Left lung (tissue), 10 donors: Measurements from ENCODE around the gene MICAL1. TPM values are rescaled to one million over a fixed set of nuclear protein-coding genes. Genes with fewer than 3 reads are reported as not detected.

ENCODE experiments used
- ATAC-seq: fragments of 200-7000 bp; cut with Tn5 transposase; one replicate; pipeline ENCODE4 v1.9.1; 2020; ENCODE audit warnings: moderate library complexity
- DNase-seq, 4 donors: peaks; one replicate each; pipeline ENCODE4 v3.0.0-alpha.2; 2013 to 2020
- H3K27ac ChIP-seq, 2 donors: fragments of 200-600 bp; sonication (generic) in 1 of 2; one replicate each; pipeline versions ENCODE4 v1.5.0 to v1.8.0; 2020 to 2021
- H3K27me3 ChIP-seq, 2 donors: fragments of 200-600 bp; sonication (generic) in 1 of 2; one replicate each; pipeline versions ENCODE4 v1.5.0 to v1.8.0; 2020 to 2021
- H3K36me3 ChIP-seq, 2 donors: fragments of 200-600 bp; sonication (generic) in 1 of 2; one replicate each; pipeline versions ENCODE4 v1.5.0 to v1.8.0; 2020 to 2021
- H3K4me1 ChIP-seq, 2 donors: fragments of 200-600 bp; one replicate each; pipeline ENCODE4 v1.8.0; 2021
- H3K4me3 ChIP-seq, 2 donors: fragments of 200-600 bp; sonication (generic) in 1 of 2; one replicate each; pipeline versions ENCODE4 v1.5.0 to v1.8.0; 2020 to 2021; ENCODE audit warnings: mild to moderate bottlenecking in 1 of 2
- H3K9me3 ChIP-seq, 2 donors: fragments of 200-600 bp; sonication (generic) in 1 of 2; one replicate each; pipeline versions ENCODE4 v1.5.0 to v1.8.0; 2020 to 2021
- intact Hi-C, 2 donors: fragments of 100-400 bp; cut with DNase I; formaldehyde crosslinking; loops; one replicate each; pipeline versions ENCODE4 v1.11.2 to v1.14.2; 2022
- polyA plus RNA-seq, 6 donors: library from polyadenylated mRNA; unstranded; fragments of 120-200 nt; gene quantifications; one replicate each; pipeline ENCODE4 v1.2.1, GENCODE V29; 2013; ENCODE audit not compliant: insufficient read length in 6 of 6
- total RNA-seq, 2 donors: library from RNA; stranded (reverse); fragmentation: NEBNext Ultra II Directional; extraction: Animal tissue kit (Norgen Biotek cat#: 25700); gene quantifications; one replicate each; pipeline ENCODE4 v1.2.1, GENCODE V29; 2021
- TF ChIP-seq, protein P1 (sequence below), 2 donors: fragments of 200-600 bp; sonication (generic) in 1 of 2; IDR thresholded peaks; one replicate each; pipeline versions ENCODE4 v1.5.0 to v1.8.0; 2021; ENCODE audit warnings: antibody characterized with exemption in 2 of 2
- donor health status: DM: no; HTN: yes; CAD: no.
- donor health status: DM: no; HTN: no; CAD: no.

Gene MICAL1
- total and polyA plus RNA-seq, 8 donors: 55.7 to 70.9 (median 60.5) TPM

DNA sequence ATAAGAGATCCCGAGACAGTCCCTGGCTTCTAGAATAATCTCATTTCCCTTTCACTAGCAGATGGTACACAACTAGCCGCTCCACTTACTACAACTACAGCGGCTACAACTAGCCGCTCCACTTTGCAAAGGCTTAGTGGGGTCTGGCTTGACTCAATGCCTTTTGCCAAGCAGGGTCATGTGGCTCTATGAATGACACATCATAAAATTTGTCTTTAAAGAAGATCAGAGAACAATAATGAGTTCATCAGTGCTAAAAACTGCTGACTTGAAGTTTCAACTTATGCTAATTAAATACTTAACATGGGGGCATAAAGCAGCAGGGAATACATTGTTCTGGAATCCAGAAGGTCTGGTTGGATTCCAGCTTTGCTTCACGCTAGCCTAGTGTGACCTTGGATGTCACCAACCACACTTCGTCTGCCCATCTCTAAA, 2.0 kb upstream of the MICAL1 start:
- intact Hi-C loops: no loop called here
- TF ChIP-seq, protein P1, sequence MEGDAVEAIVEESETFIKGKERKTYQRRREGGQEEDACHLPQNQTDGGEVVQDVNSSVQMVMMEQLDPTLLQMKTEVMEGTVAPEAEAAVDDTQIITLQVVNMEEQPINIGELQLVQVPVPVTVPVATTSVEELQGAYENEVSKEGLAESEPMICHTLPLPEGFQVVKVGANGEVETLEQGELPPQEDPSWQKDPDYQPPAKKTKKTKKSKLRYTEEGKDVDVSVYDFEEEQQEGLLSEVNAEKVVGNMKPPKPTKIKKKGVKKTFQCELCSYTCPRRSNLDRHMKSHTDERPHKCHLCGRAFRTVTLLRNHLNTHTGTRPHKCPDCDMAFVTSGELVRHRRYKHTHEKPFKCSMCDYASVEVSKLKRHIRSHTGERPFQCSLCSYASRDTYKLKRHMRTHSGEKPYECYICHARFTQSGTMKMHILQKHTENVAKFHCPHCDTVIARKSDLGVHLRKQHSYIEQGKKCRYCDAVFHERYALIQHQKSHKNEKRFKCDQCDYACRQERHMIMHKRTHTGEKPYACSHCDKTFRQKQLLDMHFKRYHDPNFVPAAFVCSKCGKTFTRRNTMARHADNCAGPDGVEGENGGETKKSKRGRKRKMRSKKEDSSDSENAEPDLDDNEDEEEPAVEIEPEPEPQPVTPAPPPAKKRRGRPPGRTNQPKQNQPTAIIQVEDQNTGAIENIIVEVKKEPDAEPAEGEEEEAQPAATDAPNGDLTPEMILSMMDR (IDR thresholded peaks at IDR 0.05): no peak
- ATAC-seq: no peak

DNA sequence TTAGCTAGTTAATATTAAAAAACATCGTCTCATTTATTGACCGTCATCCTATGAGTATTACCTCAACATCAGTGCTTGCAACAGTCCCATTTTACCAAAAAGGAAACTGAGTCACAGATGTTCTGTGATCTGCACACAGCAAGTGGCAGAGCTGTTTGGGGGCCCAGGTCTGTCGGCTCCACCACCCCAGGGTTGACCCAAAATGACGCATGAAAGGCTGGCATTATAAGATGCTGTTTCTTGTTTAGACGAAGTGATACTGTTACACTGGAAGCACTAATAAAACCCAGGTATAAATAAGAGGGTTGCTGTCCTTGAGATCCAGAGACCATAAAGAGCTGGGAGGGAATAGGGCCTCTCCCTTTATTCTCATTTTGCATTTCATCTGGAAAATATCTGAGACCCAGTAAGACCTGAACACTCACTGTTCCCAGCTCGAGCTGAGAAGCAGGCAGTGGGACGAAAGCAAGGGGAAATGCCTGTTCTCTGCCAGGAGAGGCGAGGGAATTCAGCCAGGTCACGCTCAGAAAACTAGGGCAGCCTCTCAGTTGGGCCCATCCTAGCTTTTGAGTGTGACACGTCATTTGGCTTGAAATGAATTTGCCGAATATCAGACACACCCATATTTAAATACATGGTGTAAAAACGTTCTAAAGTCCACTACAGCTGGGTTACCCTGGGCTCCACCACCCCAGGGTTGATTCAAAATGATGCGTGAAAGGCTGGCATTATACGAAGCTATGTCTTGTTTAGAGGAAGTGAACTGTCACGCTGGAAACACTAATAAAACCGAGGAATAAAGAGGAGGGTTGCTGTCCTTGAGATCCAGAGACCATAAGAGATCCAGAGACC, 1.4 kb upstream of the MICAL1 start:
- ATAC-seq (peak; percentile 35), DNase-seq (peak in 3 of 4 donors; percentile 43 to 79 (median 73))
- intact Hi-C loops: no loop called here
- peak overlapping the region; percentile 90 to 92 for H3K4me3 ChIP-seq
- H3K9me3 ChIP-seq: no peaks in the 10 kb centered on the region
- TF ChIP-seq, protein P1 (IDR thresholded peaks at IDR 0.05): no peak
- no peaks in the 10 kb centered on the region for H3K27me3 ChIP-seq
- peaks cover 13 to 56% of the 10 kb centered on the region in 2 donors for H3K4me1 ChIP-seq
- peaks cover 0 to 23% of the 10 kb centered on the region in 2 donors for H3K36me3 ChIP-seq
- H3K27ac ChIP-seq: peak overlapping the region; percentile 87 to 96

More for the DNA sequence above, 2.0 kb upstream of the MICAL1 start:
- DNase-seq: peak in 1 of 4 donors; percentile 50
- Histone ChIP-seq H3K4me3 (peak overlapping the region in 1 of 2 donors; percentile 90), H3K27me3 (no peaks in the 10 kb centered on the region), H3K27ac (peak overlapping the region; percentile 87 to 96), H3K4me1 (peaks cover 13 to 55% of the 10 kb centered on the region in 2 donors), H3K9me3 (no peaks in the 10 kb centered on the region), H3K36me3 (peaks cover 0 to 23% of the 10 kb centered on the region in 2 donors)

DNA sequence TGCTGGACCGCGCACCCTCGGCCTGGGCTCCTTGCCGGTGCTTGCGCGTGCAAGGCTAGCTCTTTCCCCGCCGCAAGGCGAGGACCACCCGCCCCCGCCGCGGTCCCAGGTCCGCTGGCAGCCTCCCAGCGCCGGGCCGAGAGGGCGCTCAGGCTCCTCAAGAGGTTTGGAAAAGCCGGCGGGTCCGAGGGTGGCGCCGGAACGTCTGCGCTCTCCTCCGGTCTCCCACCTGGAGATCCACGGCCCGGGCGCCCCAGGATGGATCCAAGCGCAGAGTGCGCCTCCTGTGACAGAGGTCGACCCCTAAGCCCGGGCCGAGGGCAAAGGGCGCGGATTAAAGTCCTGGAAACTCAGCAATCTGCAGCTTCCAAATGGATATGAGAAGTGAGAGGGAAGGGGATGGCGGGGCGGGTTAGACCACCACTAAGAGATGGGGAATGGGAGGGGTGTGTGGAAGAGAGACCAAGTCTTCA, 575 bp upstream of the MICAL1 start:
- TF ChIP-seq, protein P1 (IDR thresholded peaks at IDR 0.05): no peak
- intact Hi-C loops: no loop called here
- Histone ChIP-seq H3K4me3 (peak overlapping the region; percentile 90 to 92), H3K4me1 (peaks cover 13 to 56% of the 10 kb centered on the region in 2 donors), H3K36me3 (peaks cover 0 to 22% of the 10 kb centered on the region in 2 donors), H3K27ac (peak overlapping the region; percentile 87 to 96), H3K27me3 (no peaks in the 10 kb centered on the region), H3K9me3 (no peaks in the 10 kb centered on the region)
- DNase-seq (no peak), ATAC-seq (peak; percentile 24)

DNA sequence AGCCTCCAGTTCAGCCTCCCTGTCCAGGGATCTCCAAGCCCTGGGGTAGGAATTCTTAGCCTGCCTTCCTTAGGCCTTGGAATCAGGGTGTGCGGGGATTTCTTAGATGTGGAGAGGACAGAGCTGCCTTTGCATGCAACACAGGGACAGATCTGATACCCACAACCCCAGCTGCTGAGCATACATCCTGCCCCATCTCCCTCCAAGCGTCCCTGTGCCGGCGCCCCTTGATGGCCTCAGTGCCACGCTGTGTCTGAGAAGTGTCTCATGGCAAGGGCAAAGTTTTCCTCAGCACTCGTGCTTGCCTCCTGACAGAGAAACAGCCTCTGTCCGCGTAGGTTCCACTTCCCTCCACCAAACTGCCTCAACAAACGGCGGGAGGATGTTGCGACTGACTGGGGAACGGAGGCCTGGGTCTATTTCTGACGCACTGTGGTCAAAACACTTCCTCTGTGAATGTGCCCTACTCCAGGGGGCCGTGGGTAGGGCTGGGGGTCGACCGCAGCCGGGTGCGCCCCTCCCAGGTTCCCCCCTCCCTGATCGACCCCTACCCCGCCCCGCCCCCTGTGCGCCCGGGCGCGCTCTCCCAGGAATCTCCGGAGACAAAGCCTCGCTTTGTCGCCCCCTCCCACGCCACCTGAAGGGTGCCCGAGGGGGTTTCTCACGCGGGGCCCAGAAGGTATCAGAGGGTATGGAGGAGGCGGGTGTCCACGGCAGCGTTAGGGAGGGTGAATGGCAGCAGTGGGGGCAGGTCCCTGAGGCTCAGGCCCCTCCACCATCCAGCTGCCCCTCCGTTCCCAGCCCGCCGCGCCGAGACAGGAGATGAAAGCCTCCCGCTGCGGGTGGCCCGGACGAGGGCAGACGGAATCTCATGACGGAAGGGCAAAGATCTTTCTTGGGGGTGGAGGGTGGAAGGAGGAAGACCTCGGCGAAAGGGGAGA, 806 bp downstream of the MICAL1 start:
- peak in 2 of 4 donors; percentile 84 to 88 for DNase-seq

More for the DNA sequence above, 806 bp downstream of the MICAL1 start:
- Histone ChIP-seq H3K9me3 (no peaks in the 10 kb centered on the region), H3K36me3 (peaks cover 0 to 28% of the 10 kb centered on the region in 2 donors), H3K27ac (peak overlapping the region; percentile 87 to 96), H3K4me3 (peak overlapping the region; percentile 90 to 92), H3K27me3 (no peaks in the 10 kb centered on the region), H3K4me1 (peaks cover 13 to 56% of the 10 kb centered on the region in 2 donors)
- intact Hi-C loops: no loop called here
- TF ChIP-seq, protein P1 (IDR thresholded peaks at IDR 0.05): peak in 1 of 2 donors; percentile 18
- ATAC-seq: peak; percentile 9
